Activated CD4-positive, alpha-beta T cell treated with anti-CD3 and anti-CD28 coated beads for 4 hours (primary cell): ENCODE results near the gene ODC1.
"Not testable (repeated sequence)": the region's sequence is repeated elsewhere in the genome, so short reads cannot be mapped to it uniquely, and the experiment has no call there.

Experiments
- DNase-seq, 2 donors: peaks; one replicate each; pipeline ENCODE4 v3.0.0-alpha.2; 2020

Gene ODC1

GRCh38 chr2:10447895-10448575 lies at the start of gene ODC1:
Gene ODC1, minus strand, starts transcription at chr2:10448327. Its CDS starts 3,295 bp downstream, at chr2:10445032.
- peak; percentile 98 to 99 for DNase-seq

- peak; percentile 61 to 75 for DNase-seq
Observed at GRCh38 chr2:10497797-10498251, 49.7 kb upstream of the ODC1 start.

GRCh38 chr2:10495988-10496313 lies 47.8 kb upstream of the ODC1 start:
- no peak for DNase-seq

- no peak for DNase-seq
Observed at GRCh38 chr2:10495311-10495987, 47.3 kb upstream of the ODC1 start.

- no peak for DNase-seq
Observed at GRCh38 chr2:10494351-10495066, 46.4 kb upstream of the ODC1 start.

- DNase-seq = peak; percentile 74 to 86
Observed at GRCh38 chr2:10493634-10494281, 45.6 kb upstream of the ODC1 start.

- no peak for DNase-seq
Observed at GRCh38 chr2:10493075-10493633, 45.0 kb upstream of the ODC1 start.

GRCh38 chr2:10490806-10491291 lies 42.7 kb upstream of the ODC1 start:
- no peak for DNase-seq

GRCh38 chr2:10489842-10490555 lies 41.9 kb upstream of the ODC1 start:
- no peak for DNase-seq

GRCh38 chr2:10488142-10488541 lies 40.0 kb upstream of the ODC1 start:
- not testable (repeated sequence) for DNase-seq

- not testable (repeated sequence) for DNase-seq
Observed at GRCh38 chr2:10487741-10488104, 39.6 kb upstream of the ODC1 start.

- DNase-seq = no peak
Observed at GRCh38 chr2:10487081-10487740, 39.1 kb upstream of the ODC1 start.

GRCh38 chr2:10486601-10487079 lies 38.5 kb upstream of the ODC1 start:
- DNase-seq = no peak

- DNase-seq = no peak
Observed at GRCh38 chr2:10486091-10486490, 38.0 kb upstream of the ODC1 start.

GRCh38 chr2:10482913-10483312 lies 34.8 kb upstream of the ODC1 start:
- DNase-seq = no peak

GRCh38 chr2:10482460-10482859 lies 34.3 kb upstream of the ODC1 start:
- DNase-seq = no peak

GRCh38 chr2:10481666-10482157 lies 33.6 kb upstream of the ODC1 start:
- DNase-seq = no peak

GRCh38 chr2:10481055-10481665 lies 33.0 kb upstream of the ODC1 start:
- DNase-seq = no peak

GRCh38 chr2:10480359-10480949 lies 32.3 kb upstream of the ODC1 start:
- DNase-seq = no peak

GRCh38 chr2:10478916-10479315 lies 30.8 kb upstream of the ODC1 start:
- DNase-seq = no peak

GRCh38 chr2:10478298-10478625 lies 30.1 kb upstream of the ODC1 start:
- no peak for DNase-seq
